Myocyte (in vitro differentiated cells): Measurements from ENCODE around the gene HOXD12. TPM values are rescaled to one million over a fixed set of nuclear protein-coding genes. Genes with fewer than 3 reads are reported as not detected.

Source experiments
- DNase-seq: peaks from one replicate; pipeline ENCODE4 v3.0.0-alpha.2; 2012; ENCODE audit warnings: low read depth
- polyA plus RNA-seq: library from polyadenylated mRNA; unstranded; fragments of >200 nt; gene quantifications from one replicate; pipeline ENCODE4 v1.2.1, GENCODE V29; 2012; ENCODE audit warnings: missing spikeins
- total RNA-seq: library from RNA; depleted of rRNA; stranded (reverse); fragments of >200 nt; gene quantifications from 2 replicates; pipeline ENCODE4 v1.2.3, GENCODE V29; 2014

The HOXD12 gene, protein sequence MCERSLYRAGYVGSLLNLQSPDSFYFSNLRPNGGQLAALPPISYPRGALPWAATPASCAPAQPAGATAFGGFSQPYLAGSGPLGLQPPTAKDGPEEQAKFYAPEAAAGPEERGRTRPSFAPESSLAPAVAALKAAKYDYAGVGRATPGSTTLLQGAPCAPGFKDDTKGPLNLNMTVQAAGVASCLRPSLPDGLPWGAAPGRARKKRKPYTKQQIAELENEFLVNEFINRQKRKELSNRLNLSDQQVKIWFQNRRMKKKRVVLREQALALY
- not detected in 2 replicates for total RNA-seq
- not detected for polyA plus RNA-seq

DNA sequence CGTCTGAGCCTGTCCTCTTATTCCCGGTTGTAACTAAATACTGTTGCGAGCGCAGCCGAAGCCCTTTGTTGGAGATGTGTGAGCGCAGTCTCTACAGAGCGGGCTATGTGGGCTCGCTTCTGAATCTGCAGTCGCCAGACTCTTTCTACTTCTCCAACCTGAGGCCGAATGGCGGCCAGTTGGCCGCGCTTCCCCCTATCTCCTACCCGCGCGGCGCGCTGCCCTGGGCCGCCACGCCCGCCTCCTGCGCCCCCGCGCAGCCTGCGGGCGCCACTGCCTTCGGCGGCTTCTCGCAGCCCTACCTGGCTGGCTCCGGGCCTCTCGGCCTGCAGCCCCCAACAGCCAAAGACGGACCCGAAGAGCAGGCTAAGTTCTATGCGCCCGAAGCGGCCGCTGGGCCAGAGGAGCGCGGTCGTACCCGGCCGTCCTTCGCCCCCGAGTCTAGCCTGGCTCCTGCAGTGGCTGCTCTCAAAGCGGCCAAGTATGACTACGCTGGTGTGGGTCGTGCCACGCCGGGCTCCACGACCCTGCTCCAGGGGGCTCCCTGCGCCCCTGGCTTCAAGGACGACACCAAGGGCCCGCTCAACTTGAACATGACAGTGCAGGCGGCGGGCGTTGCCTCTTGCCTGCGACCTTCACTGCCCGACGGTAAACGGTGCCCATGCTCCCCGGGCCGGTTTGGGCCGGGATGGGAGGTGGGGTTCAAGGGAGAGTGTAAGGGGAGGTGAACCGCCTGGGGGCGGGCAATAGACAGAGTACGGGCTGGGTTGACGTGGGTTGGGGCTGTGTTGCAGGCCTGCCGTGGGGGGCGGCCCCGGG is at the start of gene HOXD12:
Gene HOXD12 (plus strand): TSS at position 68 of the 819 bp plus-strand sequence. CDS start 7 bp downstream, at position 75.
- no peak for DNase-seq

DNA sequence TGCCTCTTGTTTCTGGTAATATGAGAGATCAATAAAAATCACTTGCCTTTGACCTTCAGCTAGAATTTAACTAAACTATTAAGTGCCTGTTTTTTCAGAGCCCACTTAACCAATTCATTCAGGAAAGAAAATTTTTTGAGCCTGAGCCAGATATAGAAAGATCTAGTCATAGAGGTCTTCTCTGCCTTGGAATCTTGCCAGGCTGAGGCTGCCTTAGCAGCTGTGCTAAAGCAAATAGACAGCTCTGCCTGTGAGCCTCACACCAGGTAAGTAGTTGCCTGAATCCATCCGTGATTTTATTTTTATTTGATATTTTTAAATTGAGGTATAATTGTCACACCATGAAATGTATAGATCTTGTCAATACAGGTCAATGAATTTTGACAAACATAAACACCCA is 43.2 kb upstream of the HOXD12 start:
- peak; percentile 29 for DNase-seq

DNA sequence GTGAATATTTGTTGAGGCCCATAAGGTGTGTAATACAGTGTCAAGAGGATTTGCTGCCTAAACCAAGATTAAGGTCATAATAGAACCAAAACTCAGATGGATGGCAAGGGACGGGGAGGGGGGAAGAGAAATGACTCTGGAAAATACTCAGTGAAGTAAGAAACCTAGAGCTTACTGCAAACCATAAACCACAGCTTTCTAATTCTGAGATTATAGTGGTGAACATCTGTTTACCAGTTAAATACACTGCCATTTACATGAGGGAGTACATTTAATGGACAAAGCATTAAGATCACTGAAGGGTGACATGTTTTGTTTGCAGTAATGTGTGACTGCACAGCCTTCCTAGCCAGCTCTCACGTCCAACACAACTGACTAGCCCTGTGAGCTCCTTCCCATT is 35.6 kb upstream of the HOXD12 start:
- DNase-seq = no peak

DNA sequence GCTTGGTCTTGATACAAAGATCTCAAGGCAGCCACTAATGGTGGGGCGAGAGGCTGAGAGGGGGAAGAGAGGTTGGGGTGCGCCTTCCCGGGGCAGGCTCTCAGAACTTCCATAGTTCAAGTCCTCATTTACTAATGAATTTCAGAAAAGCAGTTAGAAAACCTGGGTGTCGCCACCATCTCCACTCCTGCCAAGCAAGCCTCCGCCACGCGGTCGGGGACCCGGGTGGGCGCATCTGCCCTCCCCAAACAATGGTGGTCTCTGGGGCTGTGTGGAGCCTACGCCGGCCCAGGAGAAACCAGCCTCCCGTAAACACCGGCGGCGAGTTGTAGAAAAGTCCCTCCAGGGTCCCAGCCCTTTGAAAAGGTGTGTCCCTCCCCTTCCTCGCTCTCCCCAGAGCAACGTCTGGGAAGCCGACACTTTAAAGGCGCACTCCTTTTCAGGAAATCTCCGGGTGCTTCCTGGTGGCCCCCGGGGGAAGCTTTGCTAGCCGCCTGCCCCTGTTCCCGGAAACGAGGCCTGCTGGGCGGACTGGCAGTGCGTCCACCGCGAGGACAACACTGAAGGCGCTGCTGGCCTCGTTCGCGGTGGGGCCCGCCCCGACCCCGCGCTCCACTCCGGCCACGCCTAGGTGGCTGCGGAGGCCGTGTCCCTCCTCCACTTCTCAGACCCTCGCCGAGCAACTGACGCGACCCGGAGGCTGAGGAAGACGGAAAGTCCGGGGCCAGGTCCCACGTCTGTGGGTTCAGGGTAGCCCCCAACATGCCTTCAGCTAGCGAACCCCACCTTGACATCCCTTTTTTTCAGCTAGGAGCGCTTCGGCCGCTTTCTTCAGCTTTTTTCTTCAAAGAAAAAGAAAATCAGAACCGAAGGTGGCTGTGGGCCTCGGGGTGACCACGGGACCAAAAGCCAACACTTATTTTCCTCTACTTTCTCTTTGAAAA is 32.7 kb upstream of the HOXD12 start:
- DNase-seq = no peak

DNA sequence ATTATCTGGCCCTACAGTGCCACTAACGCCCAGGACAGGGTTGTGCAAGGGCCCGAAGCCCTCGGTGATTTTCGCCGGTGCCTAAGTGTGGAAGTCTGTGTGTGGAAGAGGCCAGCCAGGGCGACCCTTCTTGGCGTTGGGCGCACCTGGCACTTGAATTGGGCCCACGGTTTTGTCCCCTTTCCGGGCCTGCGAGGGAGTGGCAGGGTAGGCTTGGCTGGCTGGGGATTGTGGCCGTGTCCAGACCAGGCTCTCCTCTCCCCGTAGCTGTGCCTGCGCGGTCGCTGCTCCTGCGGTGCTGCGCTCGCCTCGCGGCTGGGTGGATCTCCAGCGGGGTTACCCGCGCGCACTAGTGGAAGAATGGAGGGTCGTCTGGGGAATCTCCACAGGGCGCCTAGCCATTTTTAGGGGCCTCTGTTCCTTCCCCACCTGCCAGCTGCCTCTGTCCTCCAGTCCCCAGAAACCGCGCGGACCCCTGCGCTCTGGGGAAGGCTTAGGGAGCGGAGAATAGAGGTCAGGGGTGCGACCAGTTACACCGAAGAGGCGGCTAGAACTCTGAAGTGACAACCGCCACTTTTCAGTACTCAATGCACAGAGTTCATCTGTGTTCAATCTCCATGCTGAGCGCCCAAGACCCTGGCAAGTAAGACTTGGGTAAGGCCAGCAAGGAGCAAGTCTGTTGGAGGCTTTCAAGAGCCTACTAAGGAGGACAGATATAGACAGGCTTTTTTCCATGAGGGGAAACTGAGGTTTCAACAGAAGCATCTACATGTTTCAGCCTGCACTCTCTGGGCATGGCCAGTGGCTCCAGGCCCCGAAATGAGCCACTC is 31.8 kb upstream of the HOXD12 start:
- no peak for DNase-seq

DNA sequence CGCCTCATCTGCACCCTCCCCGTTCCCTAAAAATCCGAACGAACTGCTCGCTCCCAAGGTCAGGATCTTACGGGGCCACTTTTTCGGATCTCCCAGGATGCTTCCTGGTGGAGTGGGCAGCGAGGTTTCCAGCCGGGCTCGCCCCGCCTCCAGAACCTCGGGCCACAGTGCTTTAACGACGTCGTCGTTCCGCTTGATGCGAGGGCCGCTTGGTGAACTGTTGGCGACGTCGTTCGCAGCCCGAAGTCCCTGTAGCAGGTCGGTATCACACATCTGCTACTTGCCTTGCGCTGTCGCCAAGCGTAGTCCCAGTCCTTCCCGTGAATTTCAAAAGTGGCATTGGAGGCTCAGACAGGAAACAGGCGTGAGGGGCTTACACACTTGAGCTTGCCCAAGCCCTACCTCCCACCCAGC is 31.2 kb upstream of the HOXD12 start:
- DNase-seq = no peak

DNA sequence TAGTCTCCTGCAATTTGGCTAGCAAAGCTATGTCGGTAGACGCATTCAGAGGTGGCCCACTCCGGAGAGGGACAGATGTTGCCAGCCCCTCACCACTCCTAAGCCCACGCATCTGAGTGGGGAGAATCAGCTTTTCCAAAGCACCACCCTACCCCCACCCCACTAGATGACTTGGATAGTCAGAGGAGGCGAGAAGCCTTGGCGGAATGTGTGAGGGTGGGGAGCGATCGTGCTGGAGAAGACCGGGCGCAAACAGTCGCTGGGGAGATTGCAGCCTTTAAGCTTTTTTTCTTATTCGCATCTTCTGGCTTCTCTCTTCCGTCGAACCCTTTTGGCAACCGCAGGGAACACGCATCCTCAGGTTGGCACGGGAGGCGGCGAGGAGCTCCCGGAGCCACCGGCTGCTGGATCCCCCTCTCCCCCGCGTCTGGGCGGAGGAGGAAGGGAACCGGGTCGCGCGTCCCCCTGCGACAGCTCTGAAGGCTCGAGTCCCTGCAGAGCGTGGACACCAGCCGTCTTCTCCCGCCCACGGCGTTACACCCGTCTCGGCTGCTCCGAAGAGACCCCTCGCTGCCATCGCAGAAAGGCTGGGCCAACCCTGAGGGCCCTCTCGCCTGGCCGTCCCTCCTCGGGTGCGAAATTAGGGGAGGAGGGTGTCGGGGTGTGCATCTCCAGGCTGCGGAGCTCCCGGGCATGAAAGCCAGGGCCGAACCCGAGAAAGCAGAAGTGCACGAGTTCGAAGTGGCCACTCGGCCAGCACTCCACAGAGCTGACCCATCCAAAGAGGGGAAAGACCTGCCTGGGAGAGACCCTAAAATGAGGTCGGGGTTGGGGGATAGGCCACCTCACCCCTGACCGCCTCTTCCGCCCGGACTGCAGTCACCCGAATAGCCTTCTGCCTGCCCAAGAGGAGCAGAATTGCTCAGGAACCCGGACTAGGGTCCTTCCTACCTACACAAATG is 28.0 kb upstream of the HOXD12 start:
- no peak for DNase-seq

DNA sequence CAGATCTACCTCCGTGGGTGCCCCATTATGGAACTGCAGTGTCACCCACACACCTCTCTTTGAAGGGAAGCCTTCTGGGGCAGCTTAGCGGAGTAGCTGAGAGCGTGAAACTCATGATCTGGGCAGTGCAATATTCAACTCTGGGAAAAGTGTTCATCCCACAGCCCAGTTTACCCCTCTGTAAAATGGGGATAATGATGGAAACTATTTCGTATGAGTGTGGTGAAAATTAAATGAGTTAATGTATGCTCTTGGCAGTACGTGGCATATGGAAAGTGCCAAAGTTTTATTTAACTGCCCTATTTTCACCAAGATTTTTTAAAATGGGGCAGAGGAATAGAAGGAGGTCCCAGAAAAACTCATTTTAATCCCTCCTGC is 27.3 kb upstream of the HOXD12 start:
- no peak for DNase-seq

DNA sequence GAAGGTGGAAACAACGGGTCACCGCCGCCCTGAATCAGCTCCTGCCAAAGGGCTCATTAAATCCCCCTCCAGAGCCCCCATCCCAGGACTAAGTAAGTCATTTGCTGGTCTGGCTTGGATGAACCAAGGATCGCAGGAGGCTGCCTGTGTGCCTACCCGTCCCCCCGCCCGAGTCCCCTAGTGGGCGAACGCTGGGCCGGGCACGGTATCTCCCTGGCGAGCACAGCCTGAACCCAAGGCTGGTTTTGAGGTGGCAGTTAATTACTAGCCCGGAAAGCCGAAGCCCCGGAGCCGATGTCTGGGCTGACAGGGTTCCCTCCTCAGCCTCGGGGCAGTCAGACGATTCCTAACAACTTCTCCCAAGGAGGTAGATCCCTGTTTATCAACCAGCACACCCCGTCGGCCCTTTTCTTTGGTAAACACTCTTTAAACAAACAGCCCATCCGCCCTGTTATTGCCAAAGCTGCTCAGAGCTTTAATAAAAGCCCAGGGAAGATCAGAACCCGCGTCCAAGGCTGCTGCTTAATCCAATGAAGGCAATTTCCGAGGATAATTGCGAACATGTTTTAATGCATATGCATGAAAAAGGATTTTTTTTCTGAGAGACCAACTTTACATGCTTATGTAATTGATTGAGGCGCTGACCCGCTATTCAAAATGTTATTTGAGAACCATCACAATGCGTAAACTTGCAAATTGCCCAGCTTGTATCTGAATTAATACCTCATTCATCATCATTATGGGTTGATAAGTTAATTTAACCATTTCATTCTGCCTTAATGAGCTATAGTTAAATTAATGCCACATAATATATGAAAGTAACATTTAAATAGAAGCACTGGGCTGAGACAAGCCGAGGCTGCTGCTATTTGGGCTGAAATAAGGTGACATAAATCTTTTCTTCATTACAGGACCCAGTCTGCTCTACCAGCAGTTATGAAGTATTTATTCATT is 26.4 kb upstream of the HOXD12 start:
- DNase-seq = no peak

DNA sequence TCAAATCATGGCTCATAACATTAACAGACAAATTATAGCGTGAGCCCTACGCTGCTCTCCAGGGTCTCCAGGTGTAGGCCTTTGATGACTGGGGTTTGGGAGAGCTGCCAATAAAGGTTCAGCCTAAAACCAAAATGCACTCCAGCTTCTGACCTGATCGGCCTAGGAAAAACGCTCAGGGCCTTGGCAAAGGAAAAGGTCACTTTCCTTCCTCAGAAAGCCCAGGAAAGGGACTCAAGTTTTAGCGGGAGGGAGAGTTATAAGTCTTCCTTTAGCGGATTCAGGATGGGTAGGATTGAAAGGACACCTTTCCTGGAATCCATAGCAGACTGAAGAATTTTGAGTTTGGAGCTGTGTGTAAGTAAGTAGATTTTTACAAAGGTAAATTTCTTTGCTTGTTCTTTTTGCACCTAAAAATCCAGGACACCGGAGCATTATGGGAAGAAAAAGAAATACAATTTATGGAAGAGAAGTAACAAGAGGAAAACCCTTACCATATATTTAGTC is 24.6 kb upstream of the HOXD12 start:
- DNase-seq = no peak

DNA sequence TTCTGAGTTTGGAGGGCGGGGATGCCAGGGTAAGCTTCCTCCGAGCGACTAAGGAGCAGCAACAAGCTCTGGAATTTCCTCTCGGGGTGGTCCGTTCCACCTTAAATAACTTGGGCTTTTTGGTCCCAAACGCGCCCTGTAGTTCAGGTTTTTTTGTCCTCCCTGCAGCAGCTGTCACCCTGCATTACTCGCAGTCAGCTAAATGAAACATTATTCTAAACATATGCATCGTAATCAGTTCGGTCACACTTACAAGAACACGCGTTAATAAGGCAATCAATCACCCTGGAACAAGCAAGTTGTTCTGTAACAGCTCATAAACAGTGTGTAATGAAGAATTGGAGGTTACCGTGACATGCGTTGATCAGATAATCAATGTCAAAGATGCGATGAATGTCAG is 24.1 kb upstream of the HOXD12 start:
- DNase-seq = no peak

DNA sequence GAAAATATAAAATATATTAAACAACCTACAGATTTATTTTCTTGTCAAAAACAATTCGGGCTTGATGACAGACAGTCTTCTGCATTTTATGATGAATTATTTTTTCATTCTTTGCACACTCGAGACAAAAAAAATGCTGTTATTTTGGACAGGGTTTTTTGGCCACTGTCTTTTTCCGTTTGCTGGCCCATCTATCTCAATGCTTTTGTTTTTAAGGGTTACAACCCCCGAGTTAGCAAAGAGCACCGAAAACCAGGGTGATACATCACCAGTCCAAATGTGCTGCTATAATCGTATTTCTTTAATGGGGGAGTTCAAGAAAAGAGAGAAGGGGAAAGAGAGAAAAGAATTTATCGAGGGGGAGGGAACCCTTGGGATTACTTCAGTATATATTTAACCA is 23.5 kb upstream of the HOXD12 start:
- DNase-seq = no peak

DNA sequence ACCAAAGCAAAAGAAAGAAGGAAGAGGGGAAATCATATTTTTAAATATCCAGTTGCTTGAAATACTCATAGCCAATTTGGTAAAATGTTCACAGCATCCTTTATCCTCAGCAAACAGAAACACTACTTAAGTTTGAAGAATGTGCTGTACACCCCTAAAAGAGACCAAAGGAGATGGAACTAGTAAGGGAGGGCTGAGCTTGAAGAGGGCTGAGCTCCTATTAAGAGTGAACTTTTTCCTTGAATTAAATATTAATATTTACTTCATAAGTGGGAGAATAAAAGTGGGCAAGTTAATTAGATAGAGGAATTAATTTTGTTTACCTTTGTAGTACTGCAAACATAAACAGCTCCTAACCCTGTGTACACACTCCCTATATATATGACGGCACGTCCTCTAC is 22.8 kb upstream of the HOXD12 start:
- DNase-seq = no peak

DNA sequence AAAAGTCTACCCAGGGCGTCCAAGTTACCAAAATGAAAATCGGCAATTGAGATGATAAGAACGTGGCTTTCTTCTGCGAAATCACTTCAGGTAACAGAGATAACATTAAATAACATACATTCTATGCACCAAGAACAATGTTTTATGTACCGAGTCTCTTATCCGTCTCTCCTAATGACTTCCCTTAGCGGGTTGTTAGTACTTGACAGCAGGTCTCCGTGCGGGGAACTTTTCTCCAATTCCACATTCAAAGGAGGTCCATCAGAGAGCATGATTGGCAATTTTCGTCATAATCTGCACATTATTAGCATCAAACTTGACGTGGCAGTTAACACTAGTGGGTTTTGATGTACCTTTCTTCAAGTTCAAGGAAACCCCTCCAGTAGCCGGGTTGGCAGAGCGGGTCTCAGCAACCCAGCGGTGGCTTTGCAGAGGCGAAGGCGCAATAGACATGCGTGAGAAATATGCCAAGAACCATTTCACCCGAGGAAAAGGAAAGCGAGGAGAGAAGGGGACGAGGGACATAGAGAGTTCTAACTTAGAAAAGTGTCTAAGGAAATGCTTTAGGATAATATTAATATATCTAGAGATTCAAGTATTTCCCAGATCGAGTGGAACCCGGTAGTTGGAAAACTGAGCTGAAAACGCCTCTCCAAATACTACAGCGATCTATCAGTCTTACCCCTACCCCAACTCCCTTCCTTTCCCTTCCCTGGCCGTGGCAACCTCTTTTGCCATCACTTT is 20.9 kb upstream of the HOXD12 start:
- DNase-seq = no peak

DNA sequence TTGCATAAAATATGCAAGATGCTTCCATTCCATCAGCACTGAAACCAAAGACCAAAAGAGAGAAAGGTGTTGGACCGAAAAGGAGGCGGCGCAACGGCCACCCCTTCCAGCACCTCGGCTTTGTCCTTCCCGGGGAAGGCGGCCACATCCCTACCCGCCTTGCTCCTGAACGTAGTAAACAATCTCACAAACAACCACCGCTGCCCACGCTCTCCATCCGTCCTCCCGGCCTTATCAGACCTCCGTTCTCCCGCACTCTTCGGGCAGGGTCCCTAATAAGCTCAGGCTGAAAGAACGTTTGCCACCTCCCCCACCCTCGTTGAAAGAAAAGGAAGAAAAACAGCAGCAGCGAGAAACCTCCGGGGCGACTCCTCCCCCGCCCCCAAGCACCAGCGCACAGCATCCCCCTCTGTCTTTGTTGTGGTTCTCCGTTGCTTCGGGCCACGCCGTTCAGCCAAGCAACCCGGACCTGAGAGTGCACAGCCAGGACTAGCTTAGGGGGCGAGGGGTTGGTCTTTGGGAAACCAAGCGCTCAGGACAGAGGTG is 20.2 kb upstream of the HOXD12 start:
- DNase-seq = no peak

DNA sequence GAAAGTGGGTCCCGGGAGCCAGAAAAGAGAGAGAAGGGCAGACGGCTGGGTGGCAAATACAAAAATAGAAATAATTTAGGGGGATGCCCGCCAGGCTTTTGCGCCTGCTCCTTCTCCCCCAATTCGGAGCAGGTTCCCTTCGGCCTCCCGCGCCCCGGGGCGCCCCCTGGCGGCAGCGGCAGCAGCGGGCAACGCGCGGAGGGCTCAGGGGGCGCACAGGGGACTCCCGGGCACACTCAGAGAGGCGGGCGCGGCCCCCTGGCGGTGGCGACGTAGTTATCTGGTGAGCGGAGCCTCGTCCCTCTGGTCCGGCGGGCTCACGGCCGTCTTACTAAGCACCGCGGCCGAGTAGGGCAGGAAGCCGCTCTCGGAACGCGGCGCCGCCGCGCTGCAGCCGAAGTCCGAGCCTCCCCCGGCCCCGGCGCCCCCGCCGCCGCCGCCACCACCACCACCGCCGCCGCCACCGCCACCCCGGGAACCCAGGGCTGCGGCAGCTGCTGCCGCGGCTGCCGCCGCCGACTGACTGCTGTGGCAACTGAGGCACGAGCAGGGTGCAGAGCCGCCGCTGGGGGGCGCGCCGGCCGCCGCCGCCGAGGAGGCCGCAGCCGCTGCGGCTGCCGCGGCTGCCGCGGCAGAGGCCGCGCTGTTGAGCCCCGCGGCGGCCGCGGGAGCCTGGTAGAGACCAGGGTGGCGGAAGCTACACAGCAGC is 19.6 kb upstream of the HOXD12 start:
- peak; percentile 42 for DNase-seq
